HG03135 (cell line): ENCODE measurements around the gene KYNU.
A peak's percentile ranks its signal among the peaks of the same experiment; 100 is the strongest.
"Not testable (repeated sequence)": the region's sequence is repeated elsewhere in the genome, so short reads cannot be mapped to it uniquely, and the experiment has no call there.

Experiments used
- ATAC-seq: cut with Tn5 transposase; IDR thresholded peaks from one replicate; pipeline ENCODE4 v1.9.1; 2021; ENCODE audit warnings: mild to moderate bottlenecking, moderate library complexity; ENCODE audit not compliant: unreplicated experiment

KYNU gene

GRCh38 chr2:142994665-142995064 lies 117.2 kb downstream of the KYNU start:
- no peak for ATAC-seq

- no peak for ATAC-seq
Observed at GRCh38 chr2:142997231-142997630, 119.8 kb downstream of the KYNU start.

GRCh38 chr2:143000599-143000998 lies 123.1 kb downstream of the KYNU start:
- ATAC-seq: no peak

- ATAC-seq: no peak
Observed at GRCh38 chr2:143001501-143001900, 124.0 kb downstream of the KYNU start.

- ATAC-seq: no peak
Observed at GRCh38 chr2:143015656-143016055, 138.2 kb downstream of the KYNU start.

GRCh38 chr2:143026411-143027054 lies 149.1 kb downstream of the KYNU start:
- no peak for ATAC-seq

GRCh38 chr2:143029141-143029540 lies 151.7 kb downstream of the KYNU start:
- no peak for ATAC-seq

GRCh38 chr2:143030127-143030526 lies 152.7 kb downstream of the KYNU start:
- ATAC-seq: no peak

- peak; percentile 89 for ATAC-seq
Observed at GRCh38 chr2:143034292-143035074, 157.0 kb downstream of the KYNU start.

- ATAC-seq: no peak
Observed at GRCh38 chr2:143051465-143051864, 174.0 kb downstream of the KYNU start.

GRCh38 chr2:143053437-143053836 lies 176.0 kb downstream of the KYNU start:
- not testable (repeated sequence) for ATAC-seq

- ATAC-seq: no peak
Observed at GRCh38 chr2:143056550-143056949, 179.1 kb downstream of the KYNU start.

- no peak for ATAC-seq
Observed at GRCh38 chr2:143058851-143059250, 181.4 kb downstream of the KYNU start.

- no peak for ATAC-seq
Observed at GRCh38 chr2:143063612-143064200, 186.2 kb downstream of the KYNU start.

GRCh38 chr2:143068094-143068493 lies 190.6 kb downstream of the KYNU start:
- no peak for ATAC-seq

- no peak for ATAC-seq
Observed at GRCh38 chr2:143068509-143068908, 191.0 kb downstream of the KYNU start.

- no peak for ATAC-seq
Observed at GRCh38 chr2:143070704-143071103, 193.2 kb downstream of the KYNU start.

- ATAC-seq: no peak
Observed at GRCh38 chr2:143071185-143071876, 193.9 kb downstream of the KYNU start.

GRCh38 chr2:143074913-143075312 lies 197.4 kb downstream of the KYNU start:
- not testable (repeated sequence) for ATAC-seq

- no peak for ATAC-seq
Observed at GRCh38 chr2:143075711-143076110, 198.2 kb downstream of the KYNU start.

GRCh38 chr2:143078104-143078503 lies 200.6 kb downstream of the KYNU start:
- no peak for ATAC-seq
